Neural cell (in vitro differentiated cells): ENCODE measurements around the gene FOXP2. TPM values are rescaled to one million over a fixed set of nuclear protein-coding genes. Genes with fewer than 3 reads are reported as not detected.
"Not testable (repeated sequence)": the region's sequence is repeated elsewhere in the genome, so short reads cannot be mapped to it uniquely, and the experiment has no call there.

Experiments
- H2AFZ ChIP-seq: fragments of 200-600, 300-800 bp; sonication (generic), shearing (Covaris generic); 2 replicates; pipeline ENCODE4 v1.6.0; 2014; ENCODE audit warnings: low read depth, mild to moderate bottlenecking, antibody characterized with exemption, low read length, moderate library complexity
- H3F3A ChIP-seq: fragments of 200-600 bp; shearing (Covaris generic); 2 replicates; pipeline ENCODE4 v1.6.1; 2016; ENCODE audit warnings: mild to moderate bottlenecking, moderate library complexity, mixed read lengths, antibody characterized with exemption, low read length; ENCODE audit not compliant: insufficient read depth, poor library complexity, severe bottlenecking
- H3K27ac ChIP-seq: fragments of 200-600, 300-800 bp; sonication (generic), shearing (Covaris generic); 2 replicates; pipeline ENCODE4 v1.5.1; 2014; ENCODE audit warnings: mild to moderate bottlenecking, low read length, moderate library complexity
- H3K27me3 ChIP-seq: fragments of 300-800, 200-600 bp; sonication (generic), shearing (Covaris generic); 2 replicates; pipeline ENCODE4 v1.6.0; 2014; ENCODE audit warnings: mild to moderate bottlenecking, low read depth, low read length, moderate library complexity; ENCODE audit not compliant: insufficient read depth
- H3K36me3 ChIP-seq: fragments of 300-800, 200-600 bp; sonication (generic), shearing (Covaris generic); 2 replicates; pipeline ENCODE4 v1.5.1; 2014; ENCODE audit warnings: mild to moderate bottlenecking, antibody characterized with exemption, low read length, moderate library complexity; ENCODE audit not compliant: insufficient read depth
- H3K4me2 ChIP-seq: fragments of 300-800, 200-600 bp; sonication (generic), shearing (Covaris generic); 2 replicates; pipeline ENCODE4 v1.6.0; 2014; ENCODE audit warnings: mild to moderate bottlenecking, low read length
- H3K4me3 ChIP-seq: fragments of 300-800, 200-600 bp; sonication (generic), shearing (Covaris generic); 2 replicates; pipeline ENCODE4 v1.5.1; 2014; ENCODE audit warnings: mild to moderate bottlenecking, low read length, moderate library complexity
- H3K79me2 ChIP-seq: fragments of 200-600 bp; shearing (Covaris generic); replicated peaks from 2 replicates; pipeline ENCODE4 v1.6.0; 2014; ENCODE audit warnings: mild to moderate bottlenecking, low read length, moderate library complexity; ENCODE audit not compliant: insufficient read depth
- H3K9ac ChIP-seq: fragments of 300-800, 200-600 bp; sonication (generic), shearing (Covaris generic); 2 replicates; pipeline ENCODE4 v1.6.1; 2016; ENCODE audit warnings: mild to moderate bottlenecking, low read length, mixed read lengths
- H3K9me2 ChIP-seq: fragments of 200-600 bp; shearing (Covaris generic); 2 replicates; pipeline ENCODE4 v1.6.1; 2016; ENCODE audit warnings: mild to moderate bottlenecking, low read length, mixed read lengths; ENCODE audit not compliant: insufficient read depth
- H3K9me3 ChIP-seq: fragments of 200-600, 300-800 bp; sonication (generic), shearing (Covaris generic); 2 replicates; pipeline ENCODE4 v1.6.1; 2016; ENCODE audit warnings: mild to moderate bottlenecking, mixed run types, low read length, moderate library complexity, mixed read lengths
- H4K20me1 ChIP-seq: fragments of 200-600 bp; shearing (Covaris generic); 2 replicates; pipeline ENCODE4 v1.6.1; 2016; ENCODE audit warnings: mild to moderate bottlenecking, mixed run types; ENCODE audit not compliant: insufficient read depth
- CTCF ChIP-seq: fragments of 450-650 bp; IDR thresholded peaks from 2 replicates; pipeline ENCODE4 v1.5.1; 2014; ENCODE audit warnings: antibody characterized with exemption, mild to moderate bottlenecking, moderate library complexity; ENCODE audit not compliant: poor library complexity, severe bottlenecking
- EP300 ChIP-seq: fragments of 450-650 bp; conservative IDR thresholded peaks from 2 replicates; pipeline ENCODE4 v1.6.1; 2014; ENCODE audit warnings: antibody characterized with exemption, mild to moderate bottlenecking, moderate library complexity; ENCODE audit not compliant: poor library complexity, severe bottlenecking
- EZH2 ChIP-seq: fragments of 200-600, 300-800 bp; shearing (Covaris generic), sonication (generic); IDR thresholded peaks from 2 replicates; pipeline ENCODE4 v1.6.1; 2014; ENCODE audit warnings: antibody characterized with exemption, low read length, borderline replicate concordance, mild to moderate bottlenecking; ENCODE audit not compliant: insufficient read depth, poor library complexity, severe bottlenecking
- MXI1 ChIP-seq: fragments of 450-650 bp; conservative IDR thresholded peaks from 2 replicates; pipeline ENCODE4 v1.6.1; 2014; ENCODE audit warnings: antibody characterized with exemption, mild to moderate bottlenecking; ENCODE audit not compliant: poor library complexity, severe bottlenecking
- POLR2AphosphoS5 ChIP-seq: IDR thresholded peaks from 2 replicates; pipeline ENCODE4 v1.6.1; 2012
- RAD21 ChIP-seq: fragments of 450-650 bp; conservative IDR thresholded peaks from 2 replicates; pipeline ENCODE4 v1.6.1; 2014; ENCODE audit warnings: antibody characterized with exemption, mild to moderate bottlenecking, moderate library complexity
- REST ChIP-seq: IDR thresholded peaks from 2 replicates; pipeline ENCODE4 v1.6.1; 2012; ENCODE audit warnings: borderline replicate concordance
- SMC3 ChIP-seq: fragments of 450-650 bp; conservative IDR thresholded peaks from 2 replicates; pipeline ENCODE4 v1.6.1; 2014; ENCODE audit warnings: antibody characterized with exemption, mild to moderate bottlenecking, moderate library complexity; ENCODE audit not compliant: poor library complexity
- TAF1 ChIP-seq: IDR thresholded peaks from 2 replicates; pipeline ENCODE4 v1.6.1; 2012; ENCODE audit warnings: low read depth
- polyA plus RNA-seq: library from polyadenylated mRNA; depleted of rRNA; stranded (reverse); fragments of >200 nt; gene quantifications from 2 replicates; pipeline ENCODE4 v1.2.3, GENCODE V29; 2014

FOXP2 gene
- polyA plus RNA-seq, 1 donor from 2014 or later, result 51.3 TPM

GRCh38 chr7:114432061-114432460 lies 17.4 kb downstream of the FOXP2 start:
- Histone ChIP-seq H3K4me2 (peak overlapping the region; percentile 46), H4K20me1 (no peaks in the 10 kb centered on the region), H2AFZ (no peak overlapping the region), H3K9ac (peak overlapping the region; percentile 25), H3K79me2 (peaks cover 2% of the 10 kb centered on the region), H3F3A (peaks cover 7% of the 10 kb centered on the region), H3K36me3 (no peaks in the 10 kb centered on the region), H3K27me3 (no peaks in the 10 kb centered on the region), H3K9me2 (no peaks in the 10 kb centered on the region), H3K4me3 (peak overlapping the region; percentile 53), H3K27ac (peak overlapping the region; percentile 86), H3K9me3 (no peaks in the 10 kb centered on the region)
- TF ChIP-seq POLR2AphosphoS5, result no peak
- no peak for TF ChIP-seq MXI1
- TF ChIP-seq CTCF, result no peak
- no peak for TF ChIP-seq SMC3
- no peak for TF ChIP-seq TAF1
- TF ChIP-seq EP300, result no peak
- TF ChIP-seq EZH2, result no peak

- Histone ChIP-seq H3K4me2 (peak overlapping the region; percentile 46), H4K20me1 (no peaks in the 10 kb centered on the region), H3K27me3 (no peaks in the 10 kb centered on the region), H3K27ac (peak overlapping the region; percentile 86), H3K79me2 (peaks cover 2% of the 10 kb centered on the region), H3K9ac (no peak overlapping the region), H3F3A (peaks cover 7% of the 10 kb centered on the region), H3K36me3 (no peaks in the 10 kb centered on the region), H3K9me3 (no peaks in the 10 kb centered on the region), H2AFZ (no peak overlapping the region), H3K4me3 (peak overlapping the region; percentile 53), H3K9me2 (no peaks in the 10 kb centered on the region)
- TF ChIP-seq SMC3 (no peak), EP300 (peak; percentile 59)
Observed at GRCh38 chr7:114432703-114433102, 18.1 kb downstream of the FOXP2 start.

GRCh38 chr7:114439581-114439980 lies 25.0 kb downstream of the FOXP2 start:
- Histone ChIP-seq H3K79me2 (no peaks in the 10 kb centered on the region), H3K9me3 (peaks cover 3% of the 10 kb centered on the region), H3K4me3 (no peak overlapping the region), H2AFZ (no peak overlapping the region), H4K20me1 (no peaks in the 10 kb centered on the region), H3K9me2 (no peaks in the 10 kb centered on the region), H3K27me3 (no peaks in the 10 kb centered on the region), H3K36me3 (no peaks in the 10 kb centered on the region), H3K27ac (no peak overlapping the region), H3K4me2 (no peak overlapping the region), H3K9ac (no peak overlapping the region), H3F3A (no peaks in the 10 kb centered on the region)
- TF ChIP-seq POLR2AphosphoS5, result no peak
- TF ChIP-seq EZH2, result no peak
- TF ChIP-seq CTCF, result no peak
- no peak for TF ChIP-seq SMC3
- no peak for TF ChIP-seq TAF1
- TF ChIP-seq MXI1, result no peak
- no peak for TF ChIP-seq RAD21
- TF ChIP-seq REST, result no peak
- TF ChIP-seq EP300, result no peak

GRCh38 chr7:114440927-114441326 lies 26.3 kb downstream of the FOXP2 start:
- H3K79me2 ChIP-seq, H2AFZ ChIP-seq, H3K27me3 ChIP-seq, H3F3A ChIP-seq, H3K27ac ChIP-seq, H3K4me3 ChIP-seq, H3K4me2 ChIP-seq, H3K36me3 ChIP-seq, H3K9me2 ChIP-seq, H3K9me3 ChIP-seq, H4K20me1 ChIP-seq, H3K9ac ChIP-seq: not testable (repeated sequence)
